HepG2 (cell line): ENCODE measurements around the gene CCDC88B. TPM values are rescaled to one million over a fixed set of nuclear protein-coding genes. Genes with fewer than 3 reads are reported as not detected.

Source experiments
- ELK4 ChIP-seq: sonication (generic); formaldehyde crosslinking; IDR thresholded peaks from 2 replicates; pipeline ENCODE4 v1.9.0; 2021; ENCODE audit warnings: missing genetic modification reagents, borderline replicate concordance
- FOXO1 ChIP-seq: sonication (generic); formaldehyde crosslinking; IDR thresholded peaks from 2 replicates; pipeline ENCODE4 v1.4.0; 2020; ENCODE audit warnings: missing genetic modification reagents
- HHEX ChIP-seq: IDR thresholded peaks from 2 replicates; pipeline ENCODE4 v1.6.1; 2016; ENCODE audit warnings: control low read depth
- HIC2 ChIP-seq: sonication (generic); formaldehyde crosslinking; IDR thresholded peaks from 2 replicates; pipeline ENCODE4 v1.9.0; 2022; ENCODE audit warnings: low read depth, missing genetic modification reagents
- HNRNPK ChIP-seq: fragments of 200-400 bp; formaldehyde crosslinking; IDR thresholded peaks from 2 replicates; pipeline ENCODE4 v1.6.1; 2018; ENCODE audit warnings: low read length, low read depth, moderate library complexity, mild to moderate bottlenecking; ENCODE audit not compliant: poor library complexity, severe bottlenecking
- ISL2 ChIP-seq: sonication (generic); formaldehyde crosslinking; IDR thresholded peaks from 2 replicates; pipeline ENCODE4 v1.5.0; 2020; ENCODE audit warnings: missing genetic modification reagents
- NAIF1 ChIP-seq: sonication (generic); formaldehyde crosslinking; IDR thresholded peaks from 2 replicates; pipeline ENCODE4 v1.5.0; 2020; ENCODE audit warnings: mild to moderate bottlenecking, missing genetic modification reagents, borderline replicate concordance
- RAD21 ChIP-seq: fragments of 450-650 bp; formaldehyde crosslinking; IDR thresholded peaks from 2 replicates; pipeline ENCODE4 v1.5.0; 2020; ENCODE audit warnings: mild to moderate bottlenecking
- SNAPC2 ChIP-seq: sonication (generic); formaldehyde crosslinking; IDR thresholded peaks from 2 replicates; pipeline ENCODE4 v1.8.1; 2022; ENCODE audit warnings: mild to moderate bottlenecking, missing genetic modification reagents
- TP53 ChIP-seq: sonication (generic); formaldehyde crosslinking; conservative IDR thresholded peaks from 2 replicates; pipeline ENCODE4 v1.4.0; 2020; ENCODE audit warnings: missing genetic modification reagents
- ZFX ChIP-seq: sonication (generic); formaldehyde crosslinking; IDR thresholded peaks from 2 replicates; pipeline ENCODE4 v1.4.0; 2020; ENCODE audit warnings: mild to moderate bottlenecking, low read depth, missing genetic modification reagents, moderate library complexity
- ZNF232 ChIP-seq: sonication (generic); formaldehyde crosslinking; IDR thresholded peaks from 2 replicates; pipeline ENCODE4 v1.4.0; 2020; ENCODE audit warnings: missing genetic modification reagents, borderline replicate concordance
- ZNF331 ChIP-seq: sonication (generic); formaldehyde crosslinking; IDR thresholded peaks from 2 replicates; pipeline ENCODE4 v1.4.0; 2020; ENCODE audit warnings: missing genetic modification reagents
- ZNF564 ChIP-seq: sonication (generic); formaldehyde crosslinking; IDR thresholded peaks from 2 replicates; pipeline ENCODE4 v1.8.1; 2023; ENCODE audit warnings: mild to moderate bottlenecking, missing genetic modification reagents
- ZNF691 ChIP-seq: sonication (generic); formaldehyde crosslinking; IDR thresholded peaks from 2 replicates; pipeline ENCODE4 v1.4.0; 2020; ENCODE audit warnings: missing genetic modification reagents, low read depth, mild to moderate bottlenecking, borderline replicate concordance
- ZZZ3 ChIP-seq: sonication (generic); formaldehyde crosslinking; IDR thresholded peaks from 2 replicates; pipeline ENCODE4 v1.4.0; 2020; ENCODE audit warnings: missing genetic modification reagents, mild to moderate bottlenecking, borderline replicate concordance
- polyA plus RNA-seq, 8 experiments: library from polyadenylated mRNA; depleted of rRNA in 3 of 8; stranded (reverse) in 7 of 8; unstranded in 1 of 8; fragments of >200 nt; fragmentation: Illumina TruSeq in 4 of 8; extraction: Trizol in 4 of 8; gene quantifications; 2 replicates each; pipeline versions ENCODE4 v1.2.1 to v1.2.3, GENCODE V29; 2011 to 2016; ENCODE audit warnings: low read depth in 4 of 8, missing spikeins in 1 of 8, mixed read lengths in 1 of 8; ENCODE audit not compliant: insufficient read depth in 1 of 8
- total RNA-seq, 5 experiments: library from RNA; depleted of rRNA; stranded (reverse); fragments of >200 nt; fragmentation: Illumina TruSeq; extraction: Trizol; gene quantifications; 2 replicates each; pipeline ENCODE4 v1.2.3, GENCODE V29; 2016; ENCODE audit warnings: low read depth in 1 of 5
- TF ChIP-seq, protein P1 (sequence below): sonication (generic); formaldehyde crosslinking; IDR thresholded peaks from 2 replicates; pipeline ENCODE4 v1.5.1; 2020; ENCODE audit warnings: missing genetic modification reagents, mild to moderate bottlenecking, borderline replicate concordance
- TF ChIP-seq, protein P2 (sequence below): sonication (generic); formaldehyde crosslinking; IDR thresholded peaks from 2 replicates; pipeline ENCODE4 v1.4.0; 2020; ENCODE audit warnings: mild to moderate bottlenecking, missing genetic modification reagents
- TF ChIP-seq, protein P3 (sequence below): sonication (generic); formaldehyde crosslinking; IDR thresholded peaks from 2 replicates; pipeline ENCODE4 v1.5.0; 2020; ENCODE audit warnings: missing genetic modification reagents

The CCDC88B gene
- total and polyA plus RNA-seq, 2 of the 13 experiments (the other 11 are each of a cell fraction or from before 2014, with no cell fraction given): 3.6 to 4.8 TPM

GRCh38 chr11:64317961-64318765 is 21.8 kb upstream of the CCDC88B start, which contains the start of gene PRDX5 (continued):
- TF ChIP-seq HIC2: peak; percentile 85
- TF ChIP-seq, protein P1, sequence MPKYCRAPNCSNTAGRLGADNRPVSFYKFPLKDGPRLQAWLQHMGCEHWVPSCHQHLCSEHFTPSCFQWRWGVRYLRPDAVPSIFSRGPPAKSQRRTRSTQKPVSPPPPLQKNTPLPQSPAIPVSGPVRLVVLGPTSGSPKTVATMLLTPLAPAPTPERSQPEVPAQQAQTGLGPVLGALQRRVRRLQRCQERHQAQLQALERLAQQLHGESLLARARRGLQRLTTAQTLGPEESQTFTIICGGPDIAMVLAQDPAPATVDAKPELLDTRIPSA (CRISPR knock-in tag): no peak
- no peak for TF ChIP-seq ELK4 (CRISPR knock-in tag)
- peak; percentile 88; the same call in 1 of the 2 replicates for TF ChIP-seq ZZZ3 (CRISPR knock-in tag)
- TF ChIP-seq TP53: 0 out of 2 replicates have a peak, but pooled peaks have one; percentile 60
- TF ChIP-seq ZFX: peak; percentile 56
- peak; percentile 82; the same call in 1 of the 2 replicates for TF ChIP-seq ZNF691 (CRISPR knock-in tag)
- TF ChIP-seq, protein P2, sequence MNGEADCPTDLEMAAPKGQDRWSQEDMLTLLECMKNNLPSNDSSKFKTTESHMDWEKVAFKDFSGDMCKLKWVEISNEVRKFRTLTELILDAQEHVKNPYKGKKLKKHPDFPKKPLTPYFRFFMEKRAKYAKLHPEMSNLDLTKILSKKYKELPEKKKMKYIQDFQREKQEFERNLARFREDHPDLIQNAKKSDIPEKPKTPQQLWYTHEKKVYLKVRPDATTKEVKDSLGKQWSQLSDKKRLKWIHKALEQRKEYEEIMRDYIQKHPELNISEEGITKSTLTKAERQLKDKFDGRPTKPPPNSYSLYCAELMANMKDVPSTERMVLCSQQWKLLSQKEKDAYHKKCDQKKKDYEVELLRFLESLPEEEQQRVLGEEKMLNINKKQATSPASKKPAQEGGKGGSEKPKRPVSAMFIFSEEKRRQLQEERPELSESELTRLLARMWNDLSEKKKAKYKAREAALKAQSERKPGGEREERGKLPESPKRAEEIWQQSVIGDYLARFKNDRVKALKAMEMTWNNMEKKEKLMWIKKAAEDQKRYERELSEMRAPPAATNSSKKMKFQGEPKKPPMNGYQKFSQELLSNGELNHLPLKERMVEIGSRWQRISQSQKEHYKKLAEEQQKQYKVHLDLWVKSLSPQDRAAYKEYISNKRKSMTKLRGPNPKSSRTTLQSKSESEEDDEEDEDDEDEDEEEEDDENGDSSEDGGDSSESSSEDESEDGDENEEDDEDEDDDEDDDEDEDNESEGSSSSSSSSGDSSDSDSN (CRISPR knock-in tag): peak; percentile 76
- peak; percentile 75; the same call in 1 of the 2 replicates for TF ChIP-seq SNAPC2 (CRISPR knock-in tag)
- TF ChIP-seq RAD21 (CRISPR knock-in tag): peak; percentile 80
- TF ChIP-seq FOXO1 (CRISPR knock-in tag): 0 out of 2 replicates have a peak, but pooled peaks have one; percentile 27
- TF ChIP-seq ZNF331 (CRISPR knock-in tag): peak; percentile 49
- TF ChIP-seq ISL2: peak; percentile 60
- TF ChIP-seq, protein P3, sequence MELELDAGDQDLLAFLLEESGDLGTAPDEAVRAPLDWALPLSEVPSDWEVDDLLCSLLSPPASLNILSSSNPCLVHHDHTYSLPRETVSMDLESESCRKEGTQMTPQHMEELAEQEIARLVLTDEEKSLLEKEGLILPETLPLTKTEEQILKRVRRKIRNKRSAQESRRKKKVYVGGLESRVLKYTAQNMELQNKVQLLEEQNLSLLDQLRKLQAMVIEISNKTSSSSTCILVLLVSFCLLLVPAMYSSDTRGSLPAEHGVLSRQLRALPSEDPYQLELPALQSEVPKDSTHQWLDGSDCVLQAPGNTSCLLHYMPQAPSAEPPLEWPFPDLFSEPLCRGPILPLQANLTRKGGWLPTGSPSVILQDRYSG (CRISPR knock-in tag): peak; percentile 45; the same call in 1 of the 2 replicates
- peak; percentile 44; the same call in 1 of the 2 replicates for TF ChIP-seq ZNF564 (CRISPR knock-in tag)
- TF ChIP-seq HNRNPK: peak; percentile 71
- peak; percentile 76; the same call in 1 of the 2 replicates for TF ChIP-seq ZNF232 (CRISPR knock-in tag)
- 0 out of 2 replicates have a peak, but pooled peaks have one; percentile 62 for TF ChIP-seq NAIF1 (CRISPR knock-in tag)
- no peak for TF ChIP-seq HHEX (CRISPR knock-in tag)
